NCI-H82 (cell line): ENCODE results near the gene EPDR1.

ENCODE experiments used
- DNase-seq: peaks from one replicate; lab custom pipeline; 2025; lab: John Stamatoyannopoulos, UW

The EPDR1 gene

DNA sequence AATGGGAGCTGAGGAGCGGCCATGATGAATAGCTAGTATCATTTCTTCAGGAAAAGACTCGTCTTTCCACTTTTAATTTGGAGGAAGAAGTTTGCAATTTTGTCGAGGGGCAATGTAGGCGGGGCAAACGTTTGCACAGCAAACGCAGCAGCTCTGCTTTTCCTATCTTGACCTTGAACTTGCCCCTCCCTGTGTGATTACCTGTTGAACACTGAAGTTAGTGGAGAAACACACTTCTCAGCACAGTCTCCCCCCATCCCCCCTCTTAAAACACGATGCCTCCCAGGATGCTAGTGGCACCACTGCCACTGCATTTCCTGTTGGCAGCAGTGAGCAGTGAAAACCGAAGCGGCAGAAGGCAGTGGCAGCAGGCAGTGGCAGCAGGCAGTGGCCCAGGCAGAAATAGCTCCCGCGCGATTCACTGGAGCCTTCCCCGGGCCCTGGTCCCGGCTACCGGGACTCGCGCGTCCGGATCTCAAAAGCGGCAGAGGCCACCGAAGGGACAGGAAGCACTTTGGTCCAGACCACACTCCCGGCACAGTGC, at the start of gene EPDR1:
Gene EPDR1 (plus strand): TSS at position 336 of the 544 bp plus-strand sequence. CDS start 300 bp downstream, outside the sequence.
- DNase-seq = peak; percentile 68

DNA sequence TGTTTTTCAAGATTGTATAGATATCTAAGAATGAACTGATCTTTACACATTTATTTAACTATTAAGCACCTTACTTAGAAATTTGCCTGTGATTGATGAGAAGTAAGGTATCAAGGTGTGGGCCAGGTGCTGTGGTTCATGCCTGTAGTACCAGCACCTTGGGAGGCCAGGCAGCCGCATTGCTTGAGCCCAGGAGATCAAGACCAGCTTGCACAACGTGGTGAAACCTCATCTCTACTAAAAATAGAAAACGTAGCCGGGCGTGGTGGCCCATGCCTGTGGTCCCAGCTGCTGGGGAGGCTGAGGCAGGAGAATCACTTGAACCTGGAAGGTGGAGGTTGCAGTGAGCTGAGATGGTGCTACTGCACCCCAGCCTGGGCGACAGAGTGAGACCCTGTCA, 38.4 kb upstream of the EPDR1 start:
- DNase-seq = no peak

DNA sequence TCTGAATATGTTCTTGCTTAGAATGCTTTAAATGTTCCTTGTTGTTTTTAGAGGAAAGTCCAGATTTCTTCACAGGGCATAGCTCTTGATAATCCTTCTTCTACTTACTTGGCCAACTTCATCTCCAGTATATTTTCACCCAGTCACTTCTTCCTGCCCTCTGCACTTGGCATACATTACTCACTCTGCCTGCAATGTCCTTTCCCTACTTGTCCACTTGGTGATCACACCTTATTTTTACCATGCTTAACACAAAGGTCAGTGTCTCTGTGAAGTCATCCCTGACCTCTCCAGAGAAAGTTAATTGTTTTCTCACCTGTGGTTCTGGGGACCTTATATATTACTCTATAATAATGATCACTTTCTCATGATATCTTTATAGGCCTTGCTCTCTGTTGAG, 27.1 kb upstream of the EPDR1 start:
- no peak for DNase-seq

DNA sequence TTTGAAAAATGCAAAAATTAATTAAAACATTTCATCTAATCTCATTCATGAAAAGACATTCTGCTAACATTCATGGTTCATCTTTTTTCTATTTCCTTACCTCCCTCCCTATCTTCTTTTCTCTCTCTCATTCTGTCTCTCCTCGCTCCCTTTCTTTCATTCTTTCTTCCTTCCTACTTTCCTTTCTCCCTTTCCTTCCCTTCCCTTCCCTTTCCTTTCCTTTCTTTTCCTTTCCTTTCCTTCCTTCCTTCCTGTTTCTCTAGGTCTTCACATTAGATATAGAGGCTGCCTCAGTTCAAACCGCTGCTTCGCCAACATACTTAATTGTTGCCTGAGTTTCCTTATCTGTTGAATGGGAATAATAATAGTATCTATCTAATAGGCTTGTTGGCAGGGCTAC, 25.8 kb upstream of the EPDR1 start:
- no peak for DNase-seq

DNA sequence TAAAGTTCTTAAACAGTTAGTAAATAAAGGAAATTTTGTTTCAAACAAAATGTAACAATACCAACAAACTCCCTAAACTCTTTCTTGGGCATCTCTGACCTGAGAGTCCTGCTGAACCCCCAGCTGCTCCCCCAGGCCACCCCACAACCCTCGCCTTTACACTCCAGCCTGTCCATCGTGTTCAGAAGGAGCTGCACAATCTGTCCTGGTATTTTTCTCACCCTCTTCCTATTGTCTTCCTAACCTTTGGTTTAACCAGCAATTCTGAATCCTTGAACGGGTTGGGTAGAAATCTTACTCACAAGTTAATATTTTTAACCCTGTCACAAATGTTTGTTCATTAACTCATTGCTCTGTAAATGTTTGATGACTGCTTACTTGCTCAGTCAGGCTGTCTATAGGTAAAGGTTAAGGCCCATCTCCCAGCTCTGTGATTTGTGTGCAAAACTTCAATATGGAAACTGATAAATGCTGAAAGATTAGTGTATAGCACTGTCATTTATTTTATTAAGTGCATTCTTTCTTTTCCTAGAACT, 20.7 kb upstream of the EPDR1 start:
- DNase-seq = no peak

DNA sequence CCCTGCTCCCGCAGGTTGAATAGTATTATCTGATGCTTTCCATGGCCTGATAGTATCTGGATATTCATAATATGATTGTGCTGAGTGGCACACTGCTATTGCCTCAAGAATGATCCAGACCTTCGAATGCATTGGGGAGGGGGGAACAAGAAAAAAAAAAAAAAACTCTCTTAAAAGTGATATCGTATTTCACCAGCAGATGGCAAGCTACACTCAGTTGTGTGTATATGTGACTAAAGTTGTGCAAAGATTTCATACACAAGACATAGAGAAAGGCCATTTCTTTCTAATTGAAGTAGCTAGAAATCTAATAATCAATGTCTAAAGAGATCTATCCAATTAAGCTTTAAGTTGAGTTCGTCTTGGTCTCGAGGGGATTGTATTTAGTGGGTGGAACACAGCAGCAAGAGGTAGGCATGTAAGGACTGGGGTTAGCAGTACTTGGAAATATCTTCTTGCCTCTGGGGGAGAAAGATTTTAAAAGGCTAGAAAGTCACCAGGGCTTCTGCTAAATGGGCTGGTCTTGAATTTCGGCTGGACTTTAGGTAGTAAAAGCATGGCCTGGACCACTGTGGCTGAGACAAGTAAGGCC, 19.1 kb upstream of the EPDR1 start:
- peak; percentile 72 for DNase-seq

DNA sequence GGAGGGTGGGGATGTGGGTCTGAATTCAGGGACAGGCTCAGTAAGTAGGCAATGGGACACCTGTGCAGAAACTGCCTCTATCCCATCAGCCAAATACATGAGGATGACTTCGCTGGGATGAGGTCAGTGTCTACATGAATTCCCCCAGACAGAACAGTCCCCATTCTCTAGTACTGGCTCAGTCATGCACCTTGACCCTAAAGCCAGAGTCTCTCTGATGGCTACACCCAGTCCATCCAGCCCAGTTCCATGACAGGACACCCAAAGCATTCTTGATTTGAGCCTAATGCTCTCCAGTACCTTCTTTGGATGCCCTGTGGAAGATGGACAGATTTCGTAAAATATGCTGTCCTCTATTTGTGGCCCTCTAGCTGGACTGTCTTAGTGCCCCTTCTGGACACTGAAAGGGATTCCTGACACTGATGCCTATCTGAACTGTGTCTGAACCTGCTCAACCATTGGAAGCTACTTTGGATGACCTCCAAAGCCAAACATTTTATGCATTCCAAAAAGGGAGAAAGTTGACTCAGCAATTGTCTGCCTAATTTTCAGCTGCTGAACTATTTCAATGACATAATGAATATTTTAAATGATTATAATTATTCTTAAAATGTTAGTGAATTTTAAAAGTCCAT, 18.4 kb upstream of the EPDR1 start:
- no peak for DNase-seq

DNA sequence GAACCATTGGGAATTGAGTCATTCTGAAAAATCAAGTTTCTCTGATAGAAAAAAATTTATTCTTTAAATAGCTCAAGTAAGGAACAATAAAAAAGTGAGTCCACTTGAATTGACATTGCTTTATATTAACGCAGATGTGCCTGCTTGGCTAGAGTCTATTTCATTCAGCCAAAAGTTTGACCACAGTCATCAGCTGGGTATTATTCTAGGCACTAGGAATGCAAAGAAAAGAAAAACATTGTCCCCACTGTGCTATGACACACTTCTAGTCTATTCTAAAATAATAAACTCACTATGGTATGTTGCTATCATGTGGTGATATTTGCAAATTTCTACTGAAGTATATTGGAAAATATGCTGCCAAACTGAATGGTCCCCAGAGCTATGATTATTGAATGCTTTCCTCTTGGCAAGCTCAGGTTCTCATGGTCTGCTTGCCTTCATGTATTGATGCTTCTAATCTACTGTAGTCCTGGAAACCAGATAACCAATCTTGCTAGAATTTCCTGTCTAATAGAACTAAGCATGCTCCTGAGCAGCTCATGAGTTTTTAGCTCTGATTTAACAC, 12.1 kb upstream of the EPDR1 start:
- DNase-seq = no peak

DNA sequence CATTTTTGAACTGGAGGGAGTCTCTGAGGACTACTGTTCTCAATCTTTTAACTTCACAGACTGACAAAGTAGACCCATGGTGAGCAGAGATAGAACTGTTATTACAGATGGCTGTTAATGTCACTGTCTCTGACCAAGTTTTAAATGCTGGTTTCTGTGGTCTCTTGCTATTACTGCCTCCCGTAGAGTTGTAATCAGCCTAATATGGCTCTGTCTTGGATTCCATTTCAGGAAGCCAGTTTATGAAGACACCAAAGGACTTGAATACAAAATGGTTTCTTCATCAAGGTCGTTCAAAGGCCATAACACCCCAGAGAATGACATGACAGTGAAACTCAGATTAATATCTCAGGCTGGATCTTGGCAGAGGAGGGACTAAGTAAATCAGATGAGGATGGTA, 7.7 kb upstream of the EPDR1 start:
- no peak for DNase-seq

DNA sequence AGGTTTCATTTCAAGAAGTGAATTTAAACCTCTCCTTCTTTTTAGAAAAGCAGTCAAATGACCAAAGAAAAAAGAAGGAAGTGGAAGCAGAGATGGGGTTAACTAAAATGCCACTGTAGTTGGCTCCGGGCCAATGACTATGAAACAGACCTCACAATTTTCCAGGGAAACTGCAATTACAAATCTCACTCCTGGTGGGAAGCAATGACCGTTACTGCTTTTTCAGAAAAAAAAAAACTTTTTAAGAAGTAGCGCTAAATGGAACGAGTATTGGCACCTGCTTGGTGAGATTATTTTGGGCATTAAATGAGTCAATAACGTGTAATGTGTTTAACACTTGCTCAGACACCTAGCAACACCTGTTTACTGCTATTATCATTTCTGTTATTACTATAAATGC, 5.0 kb upstream of the EPDR1 start:
- no peak for DNase-seq

DNA sequence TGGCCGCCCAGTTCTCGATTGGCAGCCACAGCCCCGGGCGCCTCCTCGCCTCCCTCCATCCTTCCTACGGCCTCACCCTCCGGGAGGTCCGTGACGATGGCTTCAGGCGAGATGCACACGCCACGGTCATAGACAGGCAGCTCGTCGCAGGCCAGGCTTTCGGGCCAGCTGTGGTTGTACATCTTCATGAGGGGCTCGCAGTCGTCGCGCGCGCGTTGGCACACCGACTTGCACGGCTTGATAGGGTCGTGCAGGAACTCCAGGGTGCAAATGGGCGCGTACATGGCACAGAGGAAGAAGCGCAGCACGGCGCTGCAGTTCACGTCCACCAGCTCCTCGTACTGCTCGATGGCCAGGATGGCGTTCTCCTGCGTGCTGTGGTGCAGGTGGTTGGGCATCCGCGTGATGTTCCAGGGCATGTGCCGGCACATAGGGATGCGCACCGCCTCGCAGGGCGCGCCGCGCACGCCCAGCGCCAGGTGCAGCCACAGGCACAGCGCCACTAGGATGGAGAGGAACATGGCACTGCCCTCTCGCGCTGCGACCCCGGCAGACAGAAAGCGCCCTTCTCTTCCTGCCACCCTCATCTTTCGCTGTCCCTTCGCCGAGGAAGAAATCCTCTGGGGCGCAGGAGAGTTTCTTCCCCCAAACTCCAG, 4.3 kb upstream of the EPDR1 start:
- DNase-seq = no peak

DNA sequence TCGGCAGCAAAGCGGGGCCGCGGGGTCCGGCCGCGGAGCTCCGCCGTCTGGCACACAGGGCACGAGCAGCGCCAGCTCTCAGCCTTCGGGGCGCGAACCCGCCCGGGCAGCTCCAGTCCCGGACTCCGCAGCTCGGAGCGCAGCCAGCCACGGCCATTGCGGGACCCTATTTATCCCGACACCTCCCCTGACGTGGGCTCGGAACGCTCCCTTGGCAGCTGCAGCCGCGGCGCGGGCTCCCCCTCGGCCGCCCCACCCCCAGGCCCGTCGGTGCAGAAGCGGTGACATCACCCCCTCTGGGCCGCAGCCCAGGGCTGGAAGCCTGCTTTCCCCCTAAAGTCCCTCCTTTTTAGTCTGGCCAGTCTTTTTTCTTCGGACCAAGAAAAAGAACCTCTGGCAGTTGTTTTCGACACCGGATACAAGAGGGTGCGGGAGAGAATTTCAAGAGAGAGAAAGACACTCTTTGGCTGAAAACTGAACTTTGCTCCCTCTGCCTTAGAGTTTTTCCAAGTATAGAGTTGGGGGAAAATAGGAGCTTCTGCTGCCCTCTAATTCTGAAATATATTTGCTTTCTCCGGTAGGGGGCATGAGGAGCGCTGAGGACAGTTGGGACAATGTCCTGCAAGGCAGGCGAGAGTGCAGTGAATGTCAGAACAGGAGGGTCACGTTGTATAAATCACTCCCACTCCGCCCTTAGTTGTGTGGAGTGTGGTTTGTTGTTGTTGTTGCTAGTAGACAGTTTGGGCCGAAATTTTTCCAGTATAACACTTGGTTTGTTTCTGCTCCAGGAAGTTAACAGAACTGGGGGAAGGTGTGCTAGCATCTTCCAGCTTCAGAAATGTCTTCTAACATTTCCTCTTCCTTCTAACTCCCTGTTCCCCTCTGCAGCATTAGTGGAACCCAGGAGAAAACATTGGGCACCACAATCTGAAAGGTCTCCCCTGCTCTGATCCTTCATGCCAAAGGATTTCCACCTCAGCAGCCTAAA, 3.5 kb upstream of the EPDR1 start, which contains the start of gene SFRP4:
Gene SFRP4 (minus strand): TSS at position 145 of the 988 bp plus-strand sequence. CDS start 280 bp downstream, outside the sequence.
- peak; percentile 68 for DNase-seq

DNA sequence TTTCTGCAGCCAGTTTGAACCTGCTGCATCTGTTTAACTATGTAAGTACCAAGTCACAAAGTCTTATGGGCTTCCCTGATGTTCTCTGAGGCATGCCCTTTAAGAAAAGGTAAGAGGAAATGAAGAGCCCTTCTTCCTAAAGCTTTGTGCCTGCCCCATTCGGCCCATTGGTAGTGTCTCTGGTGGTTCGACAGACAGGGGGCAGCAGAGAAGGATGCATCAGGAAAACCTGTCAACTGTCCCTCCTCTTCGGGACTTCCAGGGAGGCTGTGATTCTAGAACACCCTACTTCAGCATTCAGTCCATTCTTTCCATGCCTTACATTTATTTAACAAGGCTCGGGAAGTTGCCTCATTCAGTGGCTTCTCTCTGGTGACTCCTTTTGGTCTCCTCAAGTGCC, 1.9 kb upstream of the EPDR1 start:
- DNase-seq = no peak

DNA sequence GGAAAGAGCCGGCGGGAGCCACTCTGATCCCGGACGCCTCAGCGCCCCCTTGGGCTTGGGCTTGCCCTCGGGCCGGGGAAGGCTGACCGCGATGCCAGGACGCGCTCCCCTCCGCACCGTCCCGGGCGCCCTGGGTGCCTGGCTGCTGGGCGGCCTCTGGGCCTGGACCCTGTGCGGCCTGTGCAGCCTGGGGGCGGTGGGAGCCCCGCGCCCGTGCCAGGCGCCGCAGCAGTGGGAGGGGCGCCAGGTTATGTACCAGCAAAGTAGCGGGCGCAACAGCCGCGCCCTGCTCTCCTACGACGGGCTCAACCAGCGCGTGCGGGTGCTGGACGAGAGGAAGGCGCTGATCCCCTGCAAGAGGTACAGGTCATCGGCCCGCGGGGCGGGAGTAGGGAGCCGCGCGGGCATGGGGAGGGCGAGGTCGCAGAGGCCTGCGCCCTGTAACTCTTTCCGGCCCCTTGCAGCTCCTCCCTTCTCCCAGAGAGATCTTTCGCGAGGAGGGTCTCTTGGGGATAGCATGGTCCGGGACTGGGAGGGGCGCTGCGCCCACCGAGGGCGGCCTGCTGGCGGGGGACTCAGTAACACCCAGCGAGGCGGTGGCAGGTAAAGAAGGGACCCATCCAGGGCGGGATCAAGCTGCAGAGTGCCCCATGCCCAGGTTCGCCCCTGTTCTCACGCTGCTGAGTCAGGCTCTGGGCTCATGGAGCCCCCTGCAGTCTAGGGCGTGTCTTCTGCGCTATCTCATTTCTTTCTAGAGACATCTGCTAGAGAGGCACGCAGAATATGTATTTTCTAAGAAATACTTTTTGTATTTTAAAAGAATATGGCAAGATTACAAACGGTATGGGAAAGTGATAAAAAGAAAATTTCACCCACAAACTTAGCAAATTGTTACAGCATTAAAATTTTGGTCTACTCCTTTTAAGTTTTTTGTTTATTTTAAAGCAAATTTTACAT, 687 bp downstream of the EPDR1 start:
- peak; percentile 73 for DNase-seq

DNA sequence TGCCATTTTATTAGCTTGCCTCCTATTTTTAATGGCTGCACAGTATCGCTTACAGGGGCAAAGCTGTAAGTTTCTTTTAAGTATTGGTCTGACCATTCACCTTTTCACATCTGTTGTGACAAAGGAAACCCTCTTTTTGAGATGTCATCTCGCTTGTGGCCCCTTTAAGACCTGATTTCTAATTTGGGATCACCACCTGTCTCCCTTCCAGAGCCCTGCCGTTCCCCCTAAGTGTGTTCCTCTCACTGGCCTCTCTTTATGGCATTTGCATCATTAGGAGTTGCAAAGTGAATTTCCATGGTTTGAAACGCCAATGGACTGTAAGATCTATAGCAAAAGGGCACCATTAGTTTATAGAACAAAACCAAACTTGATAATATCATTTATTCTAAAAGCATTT, 1.4 kb downstream of the EPDR1 start:
- no peak for DNase-seq

DNA sequence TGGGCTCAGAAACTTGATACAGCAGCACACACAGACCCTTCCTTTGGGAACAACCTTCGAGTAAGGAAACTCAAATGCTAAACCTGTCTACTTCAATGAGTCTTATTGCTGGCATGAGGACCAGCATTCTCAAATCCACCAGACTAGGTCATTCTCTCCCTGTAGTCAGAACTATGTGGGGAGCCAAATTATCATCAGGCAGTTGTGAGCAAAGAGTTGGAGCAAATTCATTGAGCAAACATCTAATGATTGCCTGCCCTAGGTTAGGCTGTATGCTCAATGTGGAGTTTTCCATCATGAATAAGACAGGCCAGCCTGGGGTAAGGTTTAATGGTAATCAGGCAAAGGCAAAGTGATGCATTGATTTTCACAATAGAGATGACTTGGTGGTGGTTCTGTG, 3.6 kb downstream of the EPDR1 start:
- DNase-seq = no peak

DNA sequence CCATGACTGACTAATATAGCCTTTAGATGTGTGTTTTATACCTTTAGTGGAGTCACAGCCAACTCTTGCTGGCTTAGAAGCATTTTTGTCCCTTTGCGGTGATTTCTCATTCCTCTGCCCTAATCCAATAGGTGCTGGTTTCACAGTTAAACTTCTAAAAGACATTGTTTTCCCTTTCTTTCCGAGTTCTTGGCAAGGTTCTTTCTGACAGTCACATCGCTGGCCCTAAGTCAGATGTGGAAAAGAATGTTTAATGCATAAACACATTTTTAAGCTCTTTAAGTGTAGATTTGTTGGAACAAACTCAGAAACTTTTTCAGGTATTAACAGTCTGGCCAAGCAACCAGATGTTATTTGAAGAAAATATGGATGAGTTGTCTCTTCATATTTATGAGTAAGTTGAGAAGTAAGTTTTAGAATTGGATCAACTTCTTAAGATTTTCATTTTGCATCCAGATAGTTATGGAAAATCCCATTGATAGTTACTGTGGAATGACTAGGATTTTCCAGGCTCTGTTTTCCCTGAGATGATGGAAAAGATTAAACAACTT, 4.1 kb downstream of the EPDR1 start:
- DNase-seq = no peak

DNA sequence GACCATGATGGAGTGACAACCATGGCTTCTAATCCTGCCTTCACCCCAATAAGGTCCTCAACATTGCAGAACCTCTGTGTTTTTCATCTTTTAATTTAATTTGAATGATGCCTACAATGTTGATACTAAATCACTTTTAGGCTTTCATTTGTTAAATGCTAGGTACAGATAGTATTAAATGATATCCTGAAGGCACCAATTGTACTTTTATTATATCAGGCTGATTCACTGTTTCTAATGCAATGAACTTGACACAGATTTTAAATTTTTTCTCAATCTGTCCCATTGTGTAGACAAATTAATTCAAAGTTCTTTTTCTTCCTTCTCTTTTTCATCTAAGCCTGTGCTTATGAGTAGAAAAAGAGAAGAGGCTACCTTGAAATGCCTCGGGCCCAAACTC, 5.2 kb downstream of the EPDR1 start:
- DNase-seq = no peak

DNA sequence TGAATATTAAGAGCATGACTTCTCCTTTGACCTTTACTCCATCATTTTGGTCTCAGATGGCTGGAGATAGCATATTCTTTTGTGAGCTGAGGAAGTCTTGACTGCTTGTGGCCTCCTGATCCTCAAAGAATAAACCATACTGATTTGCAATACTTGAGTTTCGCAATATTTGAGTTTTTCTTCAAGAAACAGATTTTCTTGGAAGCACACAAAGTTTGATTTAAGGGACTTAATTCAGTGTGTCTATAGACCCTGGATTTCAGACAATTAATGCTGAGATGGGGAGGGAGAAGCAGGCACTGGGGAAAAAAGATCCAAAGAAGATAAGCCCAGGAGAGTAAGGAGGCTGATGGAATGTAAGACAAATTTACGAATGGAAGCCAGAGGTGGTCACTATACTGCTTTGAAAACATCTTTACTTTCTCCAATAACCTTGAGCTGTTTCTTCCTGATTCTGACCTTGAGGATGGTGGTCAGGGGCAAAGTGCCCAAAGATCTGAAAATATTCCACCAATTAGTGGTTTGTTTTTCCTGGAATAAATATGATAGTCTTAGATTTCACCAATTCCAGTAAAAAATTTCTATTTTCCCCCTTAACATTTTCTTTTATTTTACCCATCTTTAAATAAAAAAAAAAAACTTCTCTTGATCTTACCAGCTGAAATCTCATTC, 7.5 kb downstream of the EPDR1 start:
- DNase-seq = no peak
